Measurements from ENCODE around the gene UQCRC2.
"Not testable (repeated sequence)": the region's sequence is repeated elsewhere in the genome, so short reads cannot be mapped to it uniquely, and the experiment has no call there.

GRCh38 chr16:21933316-21933715 is 19.8 kb upstream of the UQCRC2 start:
- not testable (repeated sequence) for TF ChIP-seq MAX (IDR thresholded peaks at IDR 0.05; ENCODE audit: low read depth, low read length); POLR2A (IDR thresholded peaks at IDR 0.05; ENCODE audit: extremely low read depth, insufficient read length); CTCF (IDR thresholded peaks at IDR 0.05; ENCODE audit: low read depth, low read length)

All from NB4 (cell line).